HepG2 (cell line): ENCODE data around the gene SHC3. TPM values are rescaled to one million over a fixed set of nuclear protein-coding genes. Genes with fewer than 3 reads are reported as not detected.

Experiments
- ATAC-seq: fragments of 200-7000 bp; cut with Tn5 transposase; 3 replicates; pipeline ENCODE4 v1.9.1; 2020; ENCODE audit warnings: mild to moderate bottlenecking, moderate library complexity
- BruUV-seq: library from RNA; stranded (reverse); fragments of 400-500 nt; replicated peaks from 2 replicates; lab custom pipeline; 2021; lab: Mats Ljungman, UMichigan
- CTCF ChIA-PET: fragments of 300-600 bp; formaldehyde crosslinking; extraction: SDS; loops from one replicate; lab custom pipeline; 2021; ENCODE audit warnings: low total read pairs, inconsistent platforms, low intra/inter-chr PET ratio; lab: Yijun Ruan, JAX
- POLR2A ChIA-PET: fragments of 350-600 bp; sonication (Branson Sonifier 250); formaldehyde crosslinking; loops from one replicate; lab custom pipeline; 2020; ENCODE audit warnings: antibody characterized with exemption, inconsistent platforms; lab: Yijun Ruan, JAX
- DNase-seq: peaks from one replicate; pipeline ENCODE4 v3.0.0-alpha.2; 2015; ENCODE audit warnings: low spot score
- FAIRE-seq: peaks from 3 replicates; lab custom pipeline; 2011; peaks lifted over from hg19 to GRCh38; lab: Jason Lieb, UNC
- H2AFZ ChIP-seq: one replicate; pipeline ENCODE4 v1.6.1; 2011; ENCODE audit warnings: low read length, inconsistent platforms
- H3K27ac ChIP-seq: fragments of 300-600 bp; 3 replicates; pipeline ENCODE4 v1.8.0; 2011; ENCODE audit warnings: mixed run types, mild to moderate bottlenecking, mixed read lengths, low read length, inconsistent platforms; ENCODE audit not compliant: insufficient read depth; ENCODE audit errors: extremely low read length
- H3K27me3 ChIP-seq, 2 experiments: fragments of 200-600 bp in 1 of 2; 2 replicates in 1 of 2; 3 replicates in 1 of 2; pipeline versions ENCODE4 v1.6.0 to v1.8.0; 2011; ENCODE audit warnings: low read length in 2 of 2, mild to moderate bottlenecking in 2 of 2, moderate library complexity in 2 of 2, inconsistent platforms in 1 of 2; ENCODE audit not compliant: insufficient read depth in 2 of 2, control insufficient read depth in 1 of 2
- H3K36me3 ChIP-seq, 2 experiments: fragments of 200-600 bp in 1 of 2; replicated peaks in 1 of 2; 2 replicates in 1 of 2; 3 replicates in 1 of 2; pipeline versions ENCODE4 v1.5.1 to v1.8.0; 2011; ENCODE audit warnings: low read length in 2 of 2, inconsistent platforms in 1 of 2; ENCODE audit not compliant: insufficient read depth in 2 of 2, control insufficient read depth in 1 of 2
- H3K4me1 ChIP-seq: 2 replicates; pipeline ENCODE4 v1.5.1; 2012; ENCODE audit warnings: low read length, inconsistent platforms; ENCODE audit not compliant: insufficient read depth
- H3K4me2 ChIP-seq: 2 replicates; pipeline ENCODE4 v1.6.0; 2011; ENCODE audit warnings: low read depth, low read length, inconsistent platforms
- H3K4me3 ChIP-seq, 3 experiments: fragments of 200-600 bp in 1 of 3; sonication (generic), shearing (Covaris generic) in 1 of 3; replicated peaks in 1 of 3; 2 replicates each; pipeline ENCODE4 v1.5.1; 2011 to 2016; ENCODE audit warnings: low read length in 3 of 3, inconsistent platforms in 2 of 3, low read depth in 2 of 3, mild to moderate bottlenecking in 2 of 3, control low read depth in 1 of 3, mixed read lengths in 1 of 3; ENCODE audit not compliant: insufficient read depth in 1 of 3
- H3K79me2 ChIP-seq: one replicate; pipeline ENCODE4 v1.6.1; 2011; ENCODE audit warnings: low read length, inconsistent platforms; ENCODE audit not compliant: insufficient read depth
- H3K9ac ChIP-seq: 2 replicates; pipeline ENCODE4 v1.6.0; 2011; ENCODE audit warnings: mild to moderate bottlenecking, low read depth, low read length, inconsistent platforms; ENCODE audit not compliant: insufficient read depth
- H3K9me3 ChIP-seq: 2 replicates; pipeline ENCODE4 v1.5.1; 2012; ENCODE audit warnings: mild to moderate bottlenecking, low read length
- H4K20me1 ChIP-seq: 2 replicates; pipeline ENCODE4 v1.6.0; 2011; ENCODE audit warnings: inconsistent platforms, mild to moderate bottlenecking, low read length, moderate library complexity; ENCODE audit not compliant: insufficient read depth
- CENPX ChIP-seq: sonication (generic); formaldehyde crosslinking; IDR thresholded peaks from 2 replicates; pipeline ENCODE4 v1.9.0; 2021; ENCODE audit warnings: mild to moderate bottlenecking, missing genetic modification reagents, moderate library complexity
- GPN1 ChIP-seq: sonication (generic); formaldehyde crosslinking; IDR thresholded peaks from 2 replicates; pipeline ENCODE4 v1.5.1; 2020; ENCODE audit warnings: missing genetic modification reagents, borderline replicate concordance
- MIER2 ChIP-seq: IDR thresholded peaks from 2 replicates; pipeline ENCODE4 v1.6.1; 2016; ENCODE audit warnings: missing biosample characterization, missing genetic modification reagents
- NCOR1 ChIP-seq: fragments of 200-600 bp; sonication (generic); IDR thresholded peaks from 2 replicates; pipeline ENCODE4 v1.7.0; 2017; ENCODE audit warnings: antibody characterized with exemption, low read length, borderline replicate concordance
- NFYC ChIP-seq: IDR thresholded peaks from 2 replicates; pipeline ENCODE4 v1.6.1; 2016; ENCODE audit warnings: missing genetic modification reagents, missing compliant biosample characterization
- PITX1 ChIP-seq: sonication (generic); formaldehyde crosslinking; IDR thresholded peaks from 2 replicates; pipeline ENCODE4 v1.5.1; 2020; ENCODE audit warnings: mild to moderate bottlenecking, missing genetic modification reagents
- SMYD3 ChIP-seq: sonication (generic); formaldehyde crosslinking; IDR thresholded peaks from 2 replicates; pipeline ENCODE4 v1.8.1; 2023; ENCODE audit warnings: mild to moderate bottlenecking, missing genetic modification reagents
- TGIF2 ChIP-seq: IDR thresholded peaks from 2 replicates; pipeline ENCODE4 v1.6.1; 2016; ENCODE audit warnings: control low read depth, missing compliant biosample characterization
- YY1 ChIP-seq: IDR thresholded peaks from 2 replicates; pipeline ENCODE4 v1.6.1; 2011; ENCODE audit warnings: low read length, low read depth, moderate library complexity, mild to moderate bottlenecking; ENCODE audit not compliant: insufficient read depth, insufficient replicate concordance
- ZFP36 ChIP-seq: fragments of 150-350 bp; IDR thresholded peaks from 2 replicates; pipeline ENCODE4 v1.6.1; 2018; ENCODE audit warnings: borderline replicate concordance, low read length, low read depth; ENCODE audit not compliant: partially characterized antibody
- ZNF234 ChIP-seq: sonication (generic); formaldehyde crosslinking; conservative IDR thresholded peaks from 2 replicates; pipeline ENCODE4 v1.5.1; 2020; ENCODE audit warnings: mild to moderate bottlenecking, missing genetic modification reagents
- ZNF839 ChIP-seq: sonication (generic); formaldehyde crosslinking; IDR thresholded peaks from 2 replicates; pipeline ENCODE4 v1.4.0; 2020; ENCODE audit warnings: missing genetic modification reagents, mild to moderate bottlenecking, borderline replicate concordance
- ZSCAN20 ChIP-seq: sonication (generic); formaldehyde crosslinking; IDR thresholded peaks from 2 replicates; pipeline ENCODE4 v1.4.0; 2020; ENCODE audit warnings: missing genetic modification reagents, mild to moderate bottlenecking, borderline replicate concordance
- WGBS: methylation state at CpG from one replicate; pipeline ENCODE4 v1.1.6; 2017; ENCODE audit warnings: low lambda C conversion rate; 5-methylcytosine and 5-hydroxymethylcytosine counted together
- in situ Hi-C: cut with HindIII; loops from 2 replicates; pipeline ENCODE4 v1.10.0; 2017; ENCODE audit warnings: low pct_unique_long_range_greater_than_20kb; ENCODE audit not compliant: extremely low pct_ligation_motif_present
- intact Hi-C: fragments of 100-400 bp; cut with micrococcal nuclease; formaldehyde crosslinking; loops from one replicate; pipeline ENCODE4 v1.10.0; 2022; ENCODE audit not compliant: unreplicated experiment
- polyA plus RNA-seq, 8 experiments: library from polyadenylated mRNA; depleted of rRNA in 3 of 8; stranded (reverse) in 7 of 8; unstranded in 1 of 8; fragments of >200 nt; fragmentation: Illumina TruSeq in 4 of 8; extraction: Trizol in 4 of 8; gene quantifications; 2 replicates each; pipeline versions ENCODE4 v1.2.1 to v1.2.3, GENCODE V29; 2011 to 2016; ENCODE audit warnings: low read depth in 4 of 8, missing spikeins in 1 of 8, mixed read lengths in 1 of 8; ENCODE audit not compliant: insufficient read depth in 1 of 8
- total RNA-seq, 5 experiments: library from RNA; depleted of rRNA; stranded (reverse); fragments of >200 nt; fragmentation: Illumina TruSeq; extraction: Trizol; gene quantifications; 2 replicates each; pipeline ENCODE4 v1.2.3, GENCODE V29; 2016; ENCODE audit warnings: low read depth in 1 of 5
- TF ChIP-seq, protein P1 (sequence below): sonication (generic); formaldehyde crosslinking; IDR thresholded peaks from 2 replicates; pipeline ENCODE4 v1.5.1; 2020; ENCODE audit warnings: mild to moderate bottlenecking, missing genetic modification reagents
- TF ChIP-seq, protein P2 (sequence below): sonication (generic); formaldehyde crosslinking; conservative IDR thresholded peaks from 2 replicates; pipeline ENCODE4 v1.4.0; 2020; ENCODE audit warnings: mild to moderate bottlenecking, missing genetic modification reagents, moderate library complexity
- TF ChIP-seq, protein P3 (sequence below): sonication (generic); formaldehyde crosslinking; conservative IDR thresholded peaks from 2 replicates; pipeline ENCODE4 v1.8.0; 2022; ENCODE audit warnings: missing genetic modification reagents

SHC3 gene
- total and polyA plus RNA-seq, 2 of the 13 experiments (the other 11 are each of a cell fraction or from before 2014, with no cell fraction given) = 0.09 to 0.89 TPM

DNA sequence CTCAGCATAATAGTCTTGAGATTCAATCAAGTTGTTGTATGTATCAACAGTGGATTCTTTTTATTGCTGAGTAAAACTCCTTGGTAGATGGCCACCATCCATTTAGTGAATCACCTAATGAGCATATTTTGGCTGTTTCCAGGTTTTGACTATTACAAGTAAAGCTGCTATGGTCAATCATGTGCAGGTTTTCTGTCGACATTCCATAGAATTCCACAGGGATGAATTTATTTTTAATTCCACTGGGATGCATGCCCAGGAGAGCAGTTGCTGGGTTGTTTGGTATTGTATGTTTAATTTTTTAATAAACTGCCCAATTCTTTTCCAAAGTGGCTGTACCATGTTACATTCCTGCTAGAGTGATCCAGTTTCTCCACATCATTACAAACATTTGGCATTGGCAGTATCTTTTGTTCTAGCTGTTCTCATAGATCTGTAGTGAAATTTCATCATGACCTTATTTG lies 197.8 kb downstream of the SHC3 start:
- H3K79me2 ChIP-seq = no peaks in the 10 kb centered on the region
- no peaks in the 10 kb centered on the region for H3K4me1 ChIP-seq
- no peak for ATAC-seq
- intact Hi-C loops (no loop called here), in situ Hi-C loops (no loop called here)
- peaks cover 0 to 14% of the 10 kb centered on the region in 2 experiments; a peak in 2 of 5 replicates for H3K27me3 ChIP-seq
- H4K20me1 ChIP-seq = no peaks in the 10 kb centered on the region
- no peak overlapping the region for H3K9ac ChIP-seq
- H3K4me2 ChIP-seq = no peak overlapping the region
- H2AFZ ChIP-seq = no peak overlapping the region
- H3K27ac ChIP-seq = no peak overlapping the region
- ChIA-PET POLR2A (no interaction called here), CTCF (no interaction called here)
- H3K4me3 ChIP-seq = no peak overlapping the region
- BruUV-seq = no TSS peak
- WGBS = 8% methylated on average over 1 of the region's 1 CpG
- H3K36me3 ChIP-seq = no peaks in the 10 kb centered on the region
- no peak for FAIRE-seq
- DNase-seq = no peak
- H3K9me3 ChIP-seq = no peaks in the 10 kb centered on the region
- TF ChIP-seq, protein P1, sequence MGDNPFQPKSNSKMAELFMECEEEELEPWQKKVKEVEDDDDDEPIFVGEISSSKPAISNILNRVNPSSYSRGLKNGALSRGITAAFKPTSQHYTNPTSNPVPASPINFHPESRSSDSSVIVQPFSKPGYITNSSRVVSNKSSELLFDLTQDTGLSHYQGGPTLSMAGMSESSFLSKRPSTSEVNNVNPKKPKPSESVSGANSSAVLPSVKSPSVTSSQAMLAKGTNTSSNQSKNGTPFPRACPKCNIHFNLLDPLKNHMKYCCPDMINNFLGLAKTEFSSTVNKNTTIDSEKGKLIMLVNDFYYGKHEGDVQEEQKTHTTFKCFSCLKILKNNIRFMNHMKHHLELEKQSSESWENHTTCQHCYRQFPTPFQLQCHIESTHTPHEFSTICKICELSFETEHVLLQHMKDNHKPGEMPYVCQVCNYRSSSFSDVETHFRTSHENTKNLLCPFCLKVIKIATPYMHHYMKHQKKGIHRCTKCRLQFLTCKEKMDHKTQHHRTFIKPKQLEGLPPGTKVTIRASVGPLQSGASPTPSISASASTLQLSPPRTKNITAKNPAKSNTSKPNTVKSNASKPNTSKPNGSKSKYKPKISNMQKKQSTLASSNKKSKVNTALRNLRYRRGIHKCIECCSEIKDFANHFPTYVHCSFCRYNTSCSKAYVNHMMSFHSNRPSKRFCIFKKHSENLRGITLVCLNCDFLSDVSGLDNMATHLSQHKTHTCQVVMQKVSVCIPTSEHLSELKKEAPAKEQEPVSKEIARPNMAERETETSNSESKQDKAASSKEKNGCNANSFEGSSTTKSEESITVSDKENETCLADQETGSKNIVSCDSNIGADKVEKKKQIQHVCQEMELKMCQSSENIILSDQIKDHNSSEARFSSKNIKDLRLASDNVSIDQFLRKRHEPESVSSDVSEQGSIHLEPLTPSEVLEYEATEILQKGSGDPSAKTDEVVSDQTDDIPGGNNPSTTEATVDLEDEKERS = no peak
- TF ChIP-seq, protein P2, sequence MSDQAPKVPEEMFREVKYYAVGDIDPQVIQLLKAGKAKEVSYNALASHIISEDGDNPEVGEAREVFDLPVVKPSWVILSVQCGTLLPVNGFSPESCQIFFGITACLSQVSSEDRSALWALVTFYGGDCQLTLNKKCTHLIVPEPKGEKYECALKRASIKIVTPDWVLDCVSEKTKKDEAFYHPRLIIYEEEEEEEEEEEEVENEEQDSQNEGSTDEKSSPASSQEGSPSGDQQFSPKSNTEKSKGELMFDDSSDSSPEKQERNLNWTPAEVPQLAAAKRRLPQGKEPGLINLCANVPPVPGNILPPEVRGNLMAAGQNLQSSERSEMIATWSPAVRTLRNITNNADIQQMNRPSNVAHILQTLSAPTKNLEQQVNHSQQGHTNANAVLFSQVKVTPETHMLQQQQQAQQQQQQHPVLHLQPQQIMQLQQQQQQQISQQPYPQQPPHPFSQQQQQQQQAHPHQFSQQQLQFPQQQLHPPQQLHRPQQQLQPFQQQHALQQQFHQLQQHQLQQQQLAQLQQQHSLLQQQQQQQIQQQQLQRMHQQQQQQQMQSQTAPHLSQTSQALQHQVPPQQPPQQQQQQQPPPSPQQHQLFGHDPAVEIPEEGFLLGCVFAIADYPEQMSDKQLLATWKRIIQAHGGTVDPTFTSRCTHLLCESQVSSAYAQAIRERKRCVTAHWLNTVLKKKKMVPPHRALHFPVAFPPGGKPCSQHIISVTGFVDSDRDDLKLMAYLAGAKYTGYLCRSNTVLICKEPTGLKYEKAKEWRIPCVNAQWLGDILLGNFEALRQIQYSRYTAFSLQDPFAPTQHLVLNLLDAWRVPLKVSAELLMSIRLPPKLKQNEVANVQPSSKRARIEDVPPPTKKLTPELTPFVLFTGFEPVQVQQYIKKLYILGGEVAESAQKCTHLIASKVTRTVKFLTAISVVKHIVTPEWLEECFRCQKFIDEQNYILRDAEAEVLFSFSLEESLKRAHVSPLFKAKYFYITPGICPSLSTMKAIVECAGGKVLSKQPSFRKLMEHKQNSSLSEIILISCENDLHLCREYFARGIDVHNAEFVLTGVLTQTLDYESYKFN = no peak
- TF ChIP-seq ZFP36 (no peak), GPN1 (no peak), YY1 (no peak), NCOR1 (no peak), PITX1 (CRISPR knock-in tag) (no peak), ZSCAN20 (CRISPR knock-in tag) (no peak), MIER2 (no peak), NFYC (CRISPR knock-in tag) (no peak), ZNF234 (CRISPR knock-in tag) (no peak), SMYD3 (CRISPR knock-in tag) (no peak), CENPX (no peak), ZNF839 (CRISPR knock-in tag) (no peak), TGIF2 (CRISPR knock-in tag) (no peak)
- TF ChIP-seq, protein P3, sequence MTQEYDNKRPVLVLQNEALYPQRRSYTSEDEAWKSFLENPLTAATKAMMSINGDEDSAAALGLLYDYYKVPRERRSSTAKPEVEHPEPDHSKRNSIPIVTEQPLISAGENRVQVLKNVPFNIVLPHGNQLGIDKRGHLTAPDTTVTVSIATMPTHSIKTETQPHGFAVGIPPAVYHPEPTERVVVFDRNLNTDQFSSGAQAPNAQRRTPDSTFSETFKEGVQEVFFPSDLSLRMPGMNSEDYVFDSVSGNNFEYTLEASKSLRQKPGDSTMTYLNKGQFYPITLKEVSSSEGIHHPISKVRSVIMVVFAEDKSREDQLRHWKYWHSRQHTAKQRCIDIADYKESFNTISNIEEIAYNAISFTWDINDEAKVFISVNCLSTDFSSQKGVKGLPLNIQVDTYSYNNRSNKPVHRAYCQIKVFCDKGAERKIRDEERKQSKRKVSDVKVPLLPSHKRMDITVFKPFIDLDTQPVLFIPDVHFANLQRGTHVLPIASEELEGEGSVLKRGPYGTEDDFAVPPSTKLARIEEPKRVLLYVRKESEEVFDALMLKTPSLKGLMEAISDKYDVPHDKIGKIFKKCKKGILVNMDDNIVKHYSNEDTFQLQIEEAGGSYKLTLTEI (CRISPR knock-in tag) = no peak
